K562 (cell line): Measurements from ENCODE around the gene NDUFAF8. TPM values are rescaled to one million over a fixed set of nuclear protein-coding genes. Genes with fewer than 3 reads are reported as not detected.

ENCODE experiments used
- ATAC-seq: fragments of 200-7000 bp; cut with Tn5 transposase; 3 replicates; pipeline ENCODE4 v1.9.1; 2020; ENCODE audit warnings: moderate library complexity
- BruUV-seq: library from RNA; stranded (reverse); fragments of 400-500 nt; replicated peaks from 2 replicates; lab custom pipeline; 2021; lab: Mats Ljungman, UMichigan
- CTCF ChIA-PET: fragments of 300-600 bp; formaldehyde crosslinking; extraction: SDS; loops from one replicate; lab custom pipeline; 2021; ENCODE audit warnings: low intra/inter-chr PET ratio; lab: Yijun Ruan, JAX
- POLR2A ChIA-PET: fragments of 300-600, 350-650 bp; sonication (Branson Sonifier 250); formaldehyde crosslinking; extraction: SDS; loops from one replicate; lab custom pipeline; 2021; ENCODE audit warnings: antibody characterized with exemption, inconsistent platforms; lab: Yijun Ruan, JAX
- DNase-seq, 4 experiments: peaks; one replicate each; pipeline versions ENCODE4 v3.0.0 to v3.0.0-alpha.2; 2011 to 2018; ENCODE audit warnings: low spot score in 3 of 4, mixed read lengths in 3 of 4; ENCODE audit errors: extremely low read depth in 1 of 4
- FAIRE-seq: peaks from 2 replicates; lab custom pipeline; 2011; peaks lifted over from hg19 to GRCh38; lab: Jason Lieb, UNC
- H2AFZ ChIP-seq: 2 replicates; pipeline ENCODE4 v1.6.0; 2011; ENCODE audit warnings: low read depth, low read length, control low read depth, inconsistent platforms
- H3K27ac ChIP-seq: fragments of 200-600 bp; 3 replicates; pipeline ENCODE4 v1.8.0; 2011; ENCODE audit warnings: low read depth, mild to moderate bottlenecking, control low read depth, inconsistent platforms, low read length, moderate library complexity, mixed read lengths; ENCODE audit errors: extremely low read depth
- H3K27me3 ChIP-seq, 2 experiments: fragments of 300-600 bp in 1 of 2; 2 replicates in 1 of 2; 3 replicates in 1 of 2; pipeline versions ENCODE4 v1.6.0 to v1.8.0; 2011; ENCODE audit warnings: inconsistent platforms in 2 of 2, low read length in 2 of 2, mild to moderate bottlenecking in 1 of 2, mixed read lengths in 1 of 2, moderate library complexity in 1 of 2; ENCODE audit not compliant: control insufficient read depth in 2 of 2, insufficient read depth in 2 of 2
- H3K36me3 ChIP-seq: fragments of 300-600 bp; 3 replicates; pipeline ENCODE4 v1.8.0; 2011; ENCODE audit warnings: mild to moderate bottlenecking, low read length, inconsistent platforms; ENCODE audit not compliant: control insufficient read depth, insufficient read depth
- H3K4me1 ChIP-seq, 2 experiments: fragments of 200-600 bp in 1 of 2; replicated peaks in 1 of 2; 2 replicates in 1 of 2; 3 replicates in 1 of 2; pipeline versions ENCODE4 v1.5.1 to v1.8.0; 2011; ENCODE audit warnings: inconsistent platforms in 2 of 2, low read length in 2 of 2, mild to moderate bottlenecking in 1 of 2, mixed read lengths in 1 of 2, moderate library complexity in 1 of 2; ENCODE audit not compliant: control insufficient read depth in 2 of 2, insufficient read depth in 2 of 2
- H3K4me2 ChIP-seq: 2 replicates; pipeline ENCODE4 v1.6.1; 2011; ENCODE audit warnings: low read length, control low read depth, inconsistent platforms, mixed read lengths; ENCODE audit not compliant: insufficient read depth
- H3K4me3 ChIP-seq: fragments of 200-600 bp; sonication (generic), shearing (Covaris generic); 2 replicates; pipeline ENCODE4 v1.5.1; 2016; ENCODE audit warnings: control low read depth, inconsistent platforms
- H3K79me2 ChIP-seq: fragments of 200-600 bp; 3 replicates; pipeline ENCODE4 v1.8.0; 2011; ENCODE audit warnings: low read length, inconsistent platforms; ENCODE audit not compliant: control insufficient read depth, insufficient read depth
- H3K9ac ChIP-seq, 2 experiments: 2 replicates each; pipeline versions ENCODE4 v1.6.0 to v1.6.1; 2011; ENCODE audit warnings: low read depth in 2 of 2, low read length in 2 of 2, control low read depth in 1 of 2, inconsistent platforms in 1 of 2, mild to moderate bottlenecking in 1 of 2, mixed read lengths in 1 of 2; ENCODE audit not compliant: insufficient read depth in 1 of 2
- H3K9me1 ChIP-seq: one replicate; pipeline ENCODE4 v1.6.0; 2011; ENCODE audit warnings: inconsistent platforms, mild to moderate bottlenecking, low read length, moderate library complexity; ENCODE audit not compliant: control insufficient read depth, insufficient read depth
- H3K9me3 ChIP-seq: replicated peaks from 2 replicates; pipeline ENCODE4 v1.5.1; 2011; ENCODE audit warnings: low read depth, low read length, inconsistent platforms; ENCODE audit not compliant: control insufficient read depth, insufficient read depth
- H4K20me1 ChIP-seq: replicated peaks from 2 replicates; pipeline ENCODE4 v1.6.1; 2011; ENCODE audit warnings: low read length, inconsistent platforms, mixed read lengths; ENCODE audit not compliant: control insufficient read depth, insufficient read depth
- OTX1 ChIP-seq: fragments of 450-650 bp; formaldehyde crosslinking; IDR thresholded peaks from 2 replicates; pipeline ENCODE4 v1.4.0; 2022; ENCODE audit warnings: mild to moderate bottlenecking
- RBFOX2 ChIP-seq: fragments of 200-400 bp; formaldehyde crosslinking; IDR thresholded peaks from 2 replicates; pipeline ENCODE4 v1.6.1; 2017; ENCODE audit warnings: low read depth, mild to moderate bottlenecking, low read length, moderate library complexity
- SMAD2 ChIP-seq: fragments of 150-350 bp; IDR thresholded peaks from 2 replicates; pipeline ENCODE4 v1.6.1; 2014; ENCODE audit warnings: low read depth, mild to moderate bottlenecking, low read length
- WGBS: fragments of 100-300 bp; shearing (Covaris generic); methylation state at CpG from one replicate; pipeline ENCODE4 v1.1.6; 2016; ENCODE audit warnings: low coverage, mixed read lengths; ENCODE audit not compliant: insufficient coverage; ENCODE audit errors: missing lambda C conversion rate; 5-methylcytosine and 5-hydroxymethylcytosine counted together
- in situ Hi-C: fragments of 300-500 bp; cut with MboI; formaldehyde crosslinking; loops from 4 replicates; pipeline ENCODE4 v1.15.0; 2018; ENCODE audit warnings: inconsistent platforms, mixed read lengths
- intact Hi-C: fragments of 100-400 bp; cut with micrococcal nuclease; formaldehyde crosslinking; loops from 2 replicates; pipeline ENCODE4 v1.14.2; 2022
- polyA plus RNA-seq, 8 experiments: library from polyadenylated mRNA; depleted of rRNA in 4 of 8; stranded (reverse) in 5 of 8; unstranded in 3 of 8; fragments of >200 nt; fragmentation: Nextera tagmentation in 2 of 8; fragmentation: Illumina TruSeq in 1 of 8; extraction: Ambion mirVana in 2 of 8; extraction: Trizol in 1 of 8; gene quantifications; 2 replicates each; pipeline versions ENCODE4 v1.2.1 to v1.2.3, GENCODE V29; 2011 to 2014; ENCODE audit warnings: inconsistent platforms in 1 of 8, missing spikeins in 1 of 8
- total RNA-seq, 7 experiments: library from RNA; depleted of rRNA in 6 of 7; stranded (reverse); fragments of >200 nt in 6 of 7; fragmentation: Illumina TruSeq in 2 of 7; extraction: Trizol in 2 of 7; gene quantifications; 2 replicates each; pipeline versions ENCODE4 v1.2.1 to v1.2.3, GENCODE V29; 2011 to 2021; ENCODE audit warnings: low replicate concordance in 1 of 7

The NDUFAF8 gene
- total and polyA plus RNA-seq, 9 of the 15 experiments (the other 6 are each of a cell fraction or from before 2014, with no cell fraction given), result 13.5 to 144 (median 90.0) TPM

GRCh38 chr17:81228420-81228819 is 10.7 kb upstream of the NDUFAF8 start:
- H3K9me1 ChIP-seq, result no peaks in the 10 kb centered on the region
- H3K27me3 ChIP-seq, result no peaks in the 10 kb centered on the region
- peaks cover 12 to 42% of the 10 kb centered on the region in 2 experiments for H3K4me1 ChIP-seq
- FAIRE-seq (no peak), ATAC-seq (no peak), DNase-seq (no peak)
- 74% methylated on average over 7 of the region's 9 CpGs for WGBS
- H3K36me3 ChIP-seq, result peaks cover 26% of the 10 kb centered on the region; the same call in 2 of the 3 replicates
- in situ Hi-C loops, result loop anchor here (5.0 to 25.0 kb wide), 2 partner anchors 91 to 226 kb away; no protein-coding TSS in a partner anchor
- no peak overlapping the region for H3K4me2 ChIP-seq
- POLR2A ChIA-PET, result interaction anchor here (1.3 kb wide), 1 partner anchor 11 kb away, joined by 6 read pairs; the partner anchor contains the start of genes NDUFAF8 and TEPSIN
- no peak overlapping the region for H2AFZ ChIP-seq
- peak overlapping the region in 1 of 2 experiments; percentile 61; a peak in 1 of 4 replicates for H3K9ac ChIP-seq
- H4K20me1 ChIP-seq, result peaks cover 5% of the 10 kb centered on the region
- H3K79me2 ChIP-seq, result no peaks in the 10 kb centered on the region
- H3K4me3 ChIP-seq, result no peak overlapping the region
- BruUV-seq, result no TSS peak
- intact Hi-C loops, result loop anchor here (5.0 to 10.0 kb wide), 2 partner anchors 86 to 244 kb away; no protein-coding TSS in a partner anchor
- H3K9me3 ChIP-seq, result no peaks in the 10 kb centered on the region
- TF ChIP-seq SMAD2 (no peak), OTX1 (CRISPR knock-in tag) (no peak), RBFOX2 (0 out of 2 replicates have a peak, but pooled peaks have one; percentile 8)
- H3K27ac ChIP-seq, result no peak overlapping the region
- CTCF ChIA-PET, result no interaction called here
